GM19240 (cell line): Measurements from ENCODE around the gene EEF1AKMT4.

Experiments used
- DNase-seq: peaks from one replicate; pipeline ENCODE4 v3.0.0; 2011; ENCODE audit warnings: low spot score; ENCODE audit not compliant: insufficient read length

Gene EEF1AKMT4

GRCh38 chr3:184235381-184236032, 14.0 kb upstream of the EEF1AKMT4 start:
- DNase-seq: no peak

GRCh38 chr3:184236033-184236410, 13.4 kb upstream of the EEF1AKMT4 start:
- no peak for DNase-seq

- DNase-seq: no peak
These were observed 12.8 kb upstream of the EEF1AKMT4 start for GRCh38 chr3:184236636-184237035.

GRCh38 chr3:184237211-184237610, 12.3 kb upstream of the EEF1AKMT4 start:
- DNase-seq: no peak

GRCh38 chr3:184237807-184238206, 11.7 kb upstream of the EEF1AKMT4 start:
- DNase-seq: no peak

GRCh38 chr3:184238246-184238818, 11.1 kb upstream of the EEF1AKMT4 start:
- no peak for DNase-seq

GRCh38 chr3:184239221-184239620, 10.3 kb upstream of the EEF1AKMT4 start:
- DNase-seq: no peak

- DNase-seq: no peak
These were observed 9.8 kb upstream of the EEF1AKMT4 start for GRCh38 chr3:184239708-184240107.

- no peak for DNase-seq
These were observed 8.9 kb upstream of the EEF1AKMT4 start for GRCh38 chr3:184240384-184241140.

- no peak for DNase-seq
These were observed 8.4 kb upstream of the EEF1AKMT4 start for GRCh38 chr3:184241141-184241446.

GRCh38 chr3:184241447-184242296, 7.8 kb upstream of the EEF1AKMT4 start:
- DNase-seq: no peak

GRCh38 chr3:184242297-184242685, 7.2 kb upstream of the EEF1AKMT4 start:
- no peak for DNase-seq

GRCh38 chr3:184248454-184249411, 739 bp upstream of the EEF1AKMT4 start, which contains the start of gene ALG3:
TSS of gene ALG3 (minus strand) at chr3:184248962. CDS start at chr3:184248940, 22 bp downstream.
- peak; percentile 88 for DNase-seq

- peak; percentile 91 for DNase-seq
These were observed 826 bp downstream of the EEF1AKMT4 start for GRCh38 chr3:184250167-184250828.

- no peak for DNase-seq
These were observed 6.0 kb downstream of the EEF1AKMT4 start for GRCh38 chr3:184255291-184256039.

GRCh38 chr3:184257083-184257915, 7.8 kb downstream of the EEF1AKMT4 start:
- no peak for DNase-seq

- no peak for DNase-seq
These were observed 9.5 kb downstream of the EEF1AKMT4 start for GRCh38 chr3:184258926-184259325.

- DNase-seq: no peak
These were observed 10.0 kb downstream of the EEF1AKMT4 start for GRCh38 chr3:184259396-184259877.
